ENCODE measurements around the gene CHPT1. TPM values are rescaled to one million over a fixed set of nuclear protein-coding genes. Genes with fewer than 3 reads are reported as not detected.

The CHPT1 gene
- total and polyA plus RNA-seq, 9 of the 15 experiments (the other 6 are each of a cell fraction or from before 2014, with no cell fraction given) = 15.3 to 210 (median 91.9) TPM

DNA sequence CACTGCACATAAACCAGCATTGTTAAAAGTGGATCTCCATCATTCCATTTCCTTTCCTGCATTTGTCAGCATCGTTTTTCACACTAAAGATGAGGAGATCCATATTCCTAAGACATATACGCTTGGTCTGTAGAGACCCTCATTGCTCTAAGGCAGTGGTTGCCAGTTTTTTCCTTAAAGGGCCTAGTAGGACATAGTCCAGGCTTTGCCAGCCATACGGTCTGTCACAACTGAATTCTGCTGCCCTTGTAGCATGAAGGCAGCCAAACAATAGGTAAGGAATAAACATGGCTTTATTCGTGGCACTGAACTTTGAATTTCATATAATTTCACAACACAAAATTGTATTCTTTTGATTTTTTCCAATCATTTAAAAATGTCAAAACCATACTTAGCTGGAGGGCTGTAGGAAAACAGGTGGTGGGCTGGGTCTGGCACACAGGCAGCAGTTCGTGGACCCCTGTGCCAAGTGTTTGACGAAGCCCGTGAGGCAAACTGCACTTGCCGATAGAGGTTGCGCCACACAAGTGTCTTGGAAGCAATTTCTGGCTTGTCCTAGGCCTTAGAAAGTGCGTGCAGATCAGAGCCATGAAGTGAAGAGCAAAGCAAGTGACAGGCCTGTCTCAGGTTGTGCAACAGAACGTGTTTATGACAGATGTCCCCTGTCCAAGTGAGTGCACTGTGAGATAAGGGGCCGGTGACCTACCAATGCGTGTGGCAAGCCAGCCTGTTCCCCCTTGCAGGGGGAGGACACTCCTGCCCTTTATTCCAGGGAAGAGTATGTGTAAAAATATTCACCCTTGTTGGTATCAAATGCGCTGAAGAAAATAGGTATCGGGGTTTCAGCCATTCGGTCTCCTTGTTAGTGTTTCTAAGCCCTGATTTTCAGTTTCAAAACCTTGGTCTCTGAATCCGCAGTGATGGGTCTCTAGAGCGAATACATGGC lies 916 bp upstream of the CHPT1 start (continued):
- TF ChIP-seq, protein P1, sequence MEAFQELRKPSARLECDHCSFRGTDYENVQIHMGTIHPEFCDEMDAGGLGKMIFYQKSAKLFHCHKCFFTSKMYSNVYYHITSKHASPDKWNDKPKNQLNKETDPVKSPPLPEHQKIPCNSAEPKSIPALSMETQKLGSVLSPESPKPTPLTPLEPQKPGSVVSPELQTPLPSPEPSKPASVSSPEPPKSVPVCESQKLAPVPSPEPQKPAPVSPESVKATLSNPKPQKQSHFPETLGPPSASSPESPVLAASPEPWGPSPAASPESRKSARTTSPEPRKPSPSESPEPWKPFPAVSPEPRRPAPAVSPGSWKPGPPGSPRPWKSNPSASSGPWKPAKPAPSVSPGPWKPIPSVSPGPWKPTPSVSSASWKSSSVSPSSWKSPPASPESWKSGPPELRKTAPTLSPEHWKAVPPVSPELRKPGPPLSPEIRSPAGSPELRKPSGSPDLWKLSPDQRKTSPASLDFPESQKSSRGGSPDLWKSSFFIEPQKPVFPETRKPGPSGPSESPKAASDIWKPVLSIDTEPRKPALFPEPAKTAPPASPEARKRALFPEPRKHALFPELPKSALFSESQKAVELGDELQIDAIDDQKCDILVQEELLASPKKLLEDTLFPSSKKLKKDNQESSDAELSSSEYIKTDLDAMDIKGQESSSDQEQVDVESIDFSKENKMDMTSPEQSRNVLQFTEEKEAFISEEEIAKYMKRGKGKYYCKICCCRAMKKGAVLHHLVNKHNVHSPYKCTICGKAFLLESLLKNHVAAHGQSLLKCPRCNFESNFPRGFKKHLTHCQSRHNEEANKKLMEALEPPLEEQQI (IDR thresholded peaks at IDR 0.05) = no peak
- TF ChIP-seq BHLHE40 (IDR thresholded peaks at IDR 0.05; ENCODE audit: low read length) = peak; percentile 97
- TF ChIP-seq, protein P2, sequence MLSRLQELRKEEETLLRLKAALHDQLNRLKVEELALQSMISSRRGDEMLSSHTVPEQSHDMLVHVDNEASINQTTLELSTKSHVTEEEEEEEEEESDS (CRISPR knock-in tag; IDR thresholded peaks at IDR 0.05) = no peak
- 0 out of 2 replicates have a peak, but pooled peaks have one; percentile 27 for TF ChIP-seq KLF6 (CRISPR knock-in tag; IDR thresholded peaks at IDR 0.05; ENCODE audit: borderline replicate concordance)
- TF ChIP-seq, protein P3, sequence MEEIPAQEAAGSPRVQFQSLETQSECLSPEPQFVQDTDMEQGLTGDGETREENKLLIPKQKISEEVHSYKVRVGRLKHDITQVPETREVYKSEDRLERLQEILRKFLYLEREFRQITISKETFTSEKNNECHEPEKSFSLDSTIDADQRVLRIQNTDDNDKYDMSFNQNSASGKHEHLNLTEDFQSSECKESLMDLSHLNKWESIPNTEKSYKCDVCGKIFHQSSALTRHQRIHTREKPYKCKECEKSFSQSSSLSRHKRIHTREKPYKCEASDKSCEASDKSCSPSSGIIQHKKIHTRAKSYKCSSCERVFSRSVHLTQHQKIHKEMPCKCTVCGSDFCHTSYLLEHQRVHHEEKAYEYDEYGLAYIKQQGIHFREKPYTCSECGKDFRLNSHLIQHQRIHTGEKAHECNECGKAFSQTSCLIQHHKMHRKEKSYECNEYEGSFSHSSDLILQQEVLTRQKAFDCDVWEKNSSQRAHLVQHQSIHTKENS (CRISPR knock-in tag; IDR thresholded peaks at IDR 0.05) = no peak
- TF ChIP-seq, protein P4, sequence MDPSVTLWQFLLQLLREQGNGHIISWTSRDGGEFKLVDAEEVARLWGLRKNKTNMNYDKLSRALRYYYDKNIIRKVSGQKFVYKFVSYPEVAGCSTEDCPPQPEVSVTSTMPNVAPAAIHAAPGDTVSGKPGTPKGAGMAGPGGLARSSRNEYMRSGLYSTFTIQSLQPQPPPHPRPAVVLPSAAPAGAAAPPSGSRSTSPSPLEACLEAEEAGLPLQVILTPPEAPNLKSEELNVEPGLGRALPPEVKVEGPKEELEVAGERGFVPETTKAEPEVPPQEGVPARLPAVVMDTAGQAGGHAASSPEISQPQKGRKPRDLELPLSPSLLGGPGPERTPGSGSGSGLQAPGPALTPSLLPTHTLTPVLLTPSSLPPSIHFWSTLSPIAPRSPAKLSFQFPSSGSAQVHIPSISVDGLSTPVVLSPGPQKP (CRISPR knock-in tag; IDR thresholded peaks at IDR 0.05) = no peak
- TF ChIP-seq, protein P5, sequence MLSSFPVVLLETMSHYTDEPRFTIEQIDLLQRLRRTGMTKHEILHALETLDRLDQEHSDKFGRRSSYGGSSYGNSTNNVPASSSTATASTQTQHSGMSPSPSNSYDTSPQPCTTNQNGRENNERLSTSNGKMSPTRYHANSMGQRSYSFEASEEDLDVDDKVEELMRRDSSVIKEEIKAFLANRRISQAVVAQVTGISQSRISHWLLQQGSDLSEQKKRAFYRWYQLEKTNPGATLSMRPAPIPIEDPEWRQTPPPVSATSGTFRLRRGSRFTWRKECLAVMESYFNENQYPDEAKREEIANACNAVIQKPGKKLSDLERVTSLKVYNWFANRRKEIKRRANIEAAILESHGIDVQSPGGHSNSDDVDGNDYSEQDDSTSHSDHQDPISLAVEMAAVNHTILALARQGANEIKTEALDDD (IDR thresholded peaks at IDR 0.05) = peak; percentile 58; the same call in 1 of the 2 replicates
- TF ChIP-seq, protein P6, sequence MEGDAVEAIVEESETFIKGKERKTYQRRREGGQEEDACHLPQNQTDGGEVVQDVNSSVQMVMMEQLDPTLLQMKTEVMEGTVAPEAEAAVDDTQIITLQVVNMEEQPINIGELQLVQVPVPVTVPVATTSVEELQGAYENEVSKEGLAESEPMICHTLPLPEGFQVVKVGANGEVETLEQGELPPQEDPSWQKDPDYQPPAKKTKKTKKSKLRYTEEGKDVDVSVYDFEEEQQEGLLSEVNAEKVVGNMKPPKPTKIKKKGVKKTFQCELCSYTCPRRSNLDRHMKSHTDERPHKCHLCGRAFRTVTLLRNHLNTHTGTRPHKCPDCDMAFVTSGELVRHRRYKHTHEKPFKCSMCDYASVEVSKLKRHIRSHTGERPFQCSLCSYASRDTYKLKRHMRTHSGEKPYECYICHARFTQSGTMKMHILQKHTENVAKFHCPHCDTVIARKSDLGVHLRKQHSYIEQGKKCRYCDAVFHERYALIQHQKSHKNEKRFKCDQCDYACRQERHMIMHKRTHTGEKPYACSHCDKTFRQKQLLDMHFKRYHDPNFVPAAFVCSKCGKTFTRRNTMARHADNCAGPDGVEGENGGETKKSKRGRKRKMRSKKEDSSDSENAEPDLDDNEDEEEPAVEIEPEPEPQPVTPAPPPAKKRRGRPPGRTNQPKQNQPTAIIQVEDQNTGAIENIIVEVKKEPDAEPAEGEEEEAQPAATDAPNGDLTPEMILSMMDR (IDR thresholded peaks at IDR 0.05 in 2 of 3, conservative IDR thresholded peaks at IDR 0.05 in 1 of 3; ENCODE audit: insufficient read depth in 2 of 3, low read depth in 1 of 3, low read length in 3 of 3) = no peak
- no peak for TF ChIP-seq FOXJ2 (tag; IDR thresholded peaks at IDR 0.05)
- TF ChIP-seq, protein P7, sequence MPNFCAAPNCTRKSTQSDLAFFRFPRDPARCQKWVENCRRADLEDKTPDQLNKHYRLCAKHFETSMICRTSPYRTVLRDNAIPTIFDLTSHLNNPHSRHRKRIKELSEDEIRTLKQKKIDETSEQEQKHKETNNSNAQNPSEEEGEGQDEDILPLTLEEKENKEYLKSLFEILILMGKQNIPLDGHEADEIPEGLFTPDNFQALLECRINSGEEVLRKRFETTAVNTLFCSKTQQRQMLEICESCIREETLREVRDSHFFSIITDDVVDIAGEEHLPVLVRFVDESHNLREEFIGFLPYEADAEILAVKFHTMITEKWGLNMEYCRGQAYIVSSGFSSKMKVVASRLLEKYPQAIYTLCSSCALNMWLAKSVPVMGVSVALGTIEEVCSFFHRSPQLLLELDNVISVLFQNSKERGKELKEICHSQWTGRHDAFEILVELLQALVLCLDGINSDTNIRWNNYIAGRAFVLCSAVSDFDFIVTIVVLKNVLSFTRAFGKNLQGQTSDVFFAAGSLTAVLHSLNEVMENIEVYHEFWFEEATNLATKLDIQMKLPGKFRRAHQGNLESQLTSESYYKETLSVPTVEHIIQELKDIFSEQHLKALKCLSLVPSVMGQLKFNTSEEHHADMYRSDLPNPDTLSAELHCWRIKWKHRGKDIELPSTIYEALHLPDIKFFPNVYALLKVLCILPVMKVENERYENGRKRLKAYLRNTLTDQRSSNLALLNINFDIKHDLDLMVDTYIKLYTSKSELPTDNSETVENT (CRISPR knock-in tag; IDR thresholded peaks at IDR 0.05) = no peak
- no peak for TF ChIP-seq CCAR2 (IDR thresholded peaks at IDR 0.05; ENCODE audit: low read depth, low read length)
- TF ChIP-seq, protein P8, sequence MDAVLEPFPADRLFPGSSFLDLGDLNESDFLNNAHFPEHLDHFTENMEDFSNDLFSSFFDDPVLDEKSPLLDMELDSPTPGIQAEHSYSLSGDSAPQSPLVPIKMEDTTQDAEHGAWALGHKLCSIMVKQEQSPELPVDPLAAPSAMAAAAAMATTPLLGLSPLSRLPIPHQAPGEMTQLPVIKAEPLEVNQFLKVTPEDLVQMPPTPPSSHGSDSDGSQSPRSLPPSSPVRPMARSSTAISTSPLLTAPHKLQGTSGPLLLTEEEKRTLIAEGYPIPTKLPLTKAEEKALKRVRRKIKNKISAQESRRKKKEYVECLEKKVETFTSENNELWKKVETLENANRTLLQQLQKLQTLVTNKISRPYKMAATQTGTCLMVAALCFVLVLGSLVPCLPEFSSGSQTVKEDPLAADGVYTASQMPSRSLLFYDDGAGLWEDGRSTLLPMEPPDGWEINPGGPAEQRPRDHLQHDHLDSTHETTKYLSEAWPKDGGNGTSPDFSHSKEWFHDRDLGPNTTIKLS (IDR thresholded peaks at IDR 0.05; ENCODE audit: borderline replicate concordance, low read depth) = peak; percentile 37; the same call in 1 of the 2 replicates

Data from K562 (cell line).